ENCODE results near the gene NBEA.
A peak's percentile ranks its signal among the peaks of the same experiment; 100 is the strongest.

NBEA gene

DNA sequence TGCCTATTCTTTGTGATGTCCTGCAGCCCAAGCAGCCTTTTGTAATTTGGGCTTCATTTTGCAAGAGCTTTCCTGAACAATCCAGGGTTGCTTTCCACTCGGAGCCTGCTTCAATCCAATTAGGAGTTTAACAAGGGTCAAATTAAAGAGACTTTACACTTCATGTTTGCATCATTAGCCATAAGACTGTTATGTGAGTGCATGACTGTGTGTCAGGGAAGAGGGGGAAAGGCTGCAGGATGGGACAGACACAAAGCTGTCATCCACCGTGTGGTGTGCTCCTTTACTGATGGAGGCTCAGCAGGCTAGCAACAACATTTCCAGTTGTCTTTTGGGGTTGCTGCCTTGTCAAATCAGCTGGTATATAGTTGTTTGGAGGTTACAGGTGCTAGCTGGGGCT lies 558.1 kb downstream of the NBEA start:
- DNase-seq, result no peak
- Histone ChIP-seq H3K4me1 (peaks cover 30% of the 10 kb centered on the region), H3K9me3 (no peaks in the 10 kb centered on the region), H3K4me3 (ENCODE audit: low read depth, low read length) (no peak overlapping the region), H3K27me3 (no peaks in the 10 kb centered on the region), H3K36me3 (no peaks in the 10 kb centered on the region)
- TF ChIP-seq, protein P1, sequence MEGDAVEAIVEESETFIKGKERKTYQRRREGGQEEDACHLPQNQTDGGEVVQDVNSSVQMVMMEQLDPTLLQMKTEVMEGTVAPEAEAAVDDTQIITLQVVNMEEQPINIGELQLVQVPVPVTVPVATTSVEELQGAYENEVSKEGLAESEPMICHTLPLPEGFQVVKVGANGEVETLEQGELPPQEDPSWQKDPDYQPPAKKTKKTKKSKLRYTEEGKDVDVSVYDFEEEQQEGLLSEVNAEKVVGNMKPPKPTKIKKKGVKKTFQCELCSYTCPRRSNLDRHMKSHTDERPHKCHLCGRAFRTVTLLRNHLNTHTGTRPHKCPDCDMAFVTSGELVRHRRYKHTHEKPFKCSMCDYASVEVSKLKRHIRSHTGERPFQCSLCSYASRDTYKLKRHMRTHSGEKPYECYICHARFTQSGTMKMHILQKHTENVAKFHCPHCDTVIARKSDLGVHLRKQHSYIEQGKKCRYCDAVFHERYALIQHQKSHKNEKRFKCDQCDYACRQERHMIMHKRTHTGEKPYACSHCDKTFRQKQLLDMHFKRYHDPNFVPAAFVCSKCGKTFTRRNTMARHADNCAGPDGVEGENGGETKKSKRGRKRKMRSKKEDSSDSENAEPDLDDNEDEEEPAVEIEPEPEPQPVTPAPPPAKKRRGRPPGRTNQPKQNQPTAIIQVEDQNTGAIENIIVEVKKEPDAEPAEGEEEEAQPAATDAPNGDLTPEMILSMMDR (IDR thresholded peaks at IDR 0.05; ENCODE audit: low read depth, low read length), result no peak

DNA sequence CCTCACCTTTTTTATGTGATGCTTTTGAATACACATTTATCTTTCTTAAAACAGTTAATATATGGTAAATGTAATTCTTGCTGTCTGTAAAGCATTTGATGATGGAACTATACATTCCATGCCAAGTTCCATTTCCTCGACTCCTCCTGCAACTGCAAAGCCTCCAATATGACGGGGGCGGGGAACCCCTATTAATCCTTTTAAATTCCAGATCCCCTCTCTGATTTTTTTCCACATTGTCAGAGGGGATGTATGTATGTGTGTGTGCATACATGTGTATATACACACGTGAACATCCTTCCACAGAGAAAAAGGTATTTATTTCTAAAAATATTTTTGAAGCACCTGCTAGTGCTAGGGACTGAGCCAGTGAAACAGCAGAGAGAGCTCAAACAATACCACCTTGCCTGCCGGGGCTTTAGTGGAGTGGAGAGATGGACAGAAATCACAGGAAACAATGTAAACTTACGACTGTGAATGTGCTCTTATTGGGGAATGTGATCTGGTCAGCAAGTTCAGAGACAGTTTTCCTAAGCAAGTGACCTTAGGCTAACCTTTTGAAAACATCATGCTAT lies 559.7 kb downstream of the NBEA start:
- no peak for DNase-seq
- TF ChIP-seq, protein P1 (IDR thresholded peaks at IDR 0.05; ENCODE audit: low read depth, low read length), result no peak
- Histone ChIP-seq H3K36me3 (no peaks in the 10 kb centered on the region), H3K27me3 (no peaks in the 10 kb centered on the region), H3K9me3 (no peaks in the 10 kb centered on the region), H3K4me3 (ENCODE audit: low read depth, low read length) (peak overlapping the region; percentile 28), H3K4me1 (peaks cover 30% of the 10 kb centered on the region)

DNA sequence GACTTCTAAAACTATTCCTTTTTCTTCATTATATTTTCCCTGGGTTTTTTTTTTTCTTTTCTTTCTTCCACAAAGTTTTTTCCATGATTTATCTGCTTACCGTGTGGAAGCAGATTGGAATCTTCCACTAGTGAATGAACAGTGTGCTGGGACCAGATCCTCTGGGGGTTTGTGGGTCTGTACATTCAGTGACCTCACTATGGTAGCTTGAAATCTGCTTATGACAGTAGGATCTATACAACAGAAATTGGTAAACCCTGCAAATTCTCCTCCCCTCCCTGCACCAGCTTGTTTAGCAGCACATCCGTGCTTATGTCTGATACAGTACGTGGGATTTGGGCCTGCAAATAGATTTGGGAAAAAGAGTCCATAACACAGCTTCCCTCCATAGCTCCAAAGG lies 560.4 kb downstream of the NBEA start:
- Histone ChIP-seq H3K9me3 (no peaks in the 10 kb centered on the region), H3K27me3 (no peaks in the 10 kb centered on the region), H3K36me3 (no peaks in the 10 kb centered on the region), H3K4me3 (ENCODE audit: low read depth, low read length) (peak overlapping the region; percentile 28), H3K4me1 (peaks cover 30% of the 10 kb centered on the region)
- peak; percentile 61 for DNase-seq
- TF ChIP-seq, protein P1 (IDR thresholded peaks at IDR 0.05; ENCODE audit: low read depth, low read length), result no peak

DNA sequence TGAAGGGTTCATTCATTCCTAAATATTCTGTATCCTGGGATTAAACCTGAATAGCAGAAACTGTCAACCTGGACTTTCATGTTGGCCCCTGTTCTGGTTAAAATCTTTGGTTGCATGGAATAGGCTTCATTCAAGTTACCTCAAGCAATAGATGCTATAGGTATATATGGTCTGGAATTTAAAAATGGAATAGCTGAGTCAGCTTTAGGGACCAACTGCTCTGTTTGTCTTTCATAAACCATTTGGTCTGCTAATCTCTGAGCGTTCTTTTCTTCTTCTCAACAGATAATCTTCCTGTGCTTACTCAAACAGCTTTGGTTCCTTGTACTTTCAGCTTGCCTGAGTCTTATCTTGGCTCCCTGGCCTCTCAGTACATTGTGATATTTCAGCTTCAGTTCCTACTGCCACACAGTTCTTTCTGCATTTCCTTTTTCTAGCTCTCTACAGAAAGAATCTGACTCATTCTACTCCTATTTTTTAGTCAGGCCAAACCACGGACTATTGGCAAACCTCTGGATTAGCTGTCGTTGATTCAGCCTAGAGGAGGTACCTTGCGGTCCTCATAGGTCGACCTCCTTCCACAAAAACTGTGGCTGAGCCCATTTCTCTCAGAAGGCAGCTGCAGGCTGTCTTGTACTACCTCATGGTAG lies 570.3 kb downstream of the NBEA start:
- TF ChIP-seq, protein P1 (IDR thresholded peaks at IDR 0.05; ENCODE audit: low read depth, low read length), result no peak
- Histone ChIP-seq H3K9me3 (no peaks in the 10 kb centered on the region), H3K36me3 (peaks cover 3% of the 10 kb centered on the region; the same call in 1 of the 2 replicates), H3K27me3 (no peaks in the 10 kb centered on the region), H3K4me1 (peaks cover 17% of the 10 kb centered on the region), H3K4me3 (ENCODE audit: low read depth, low read length) (no peak overlapping the region)
- DNase-seq, result no peak

DNA sequence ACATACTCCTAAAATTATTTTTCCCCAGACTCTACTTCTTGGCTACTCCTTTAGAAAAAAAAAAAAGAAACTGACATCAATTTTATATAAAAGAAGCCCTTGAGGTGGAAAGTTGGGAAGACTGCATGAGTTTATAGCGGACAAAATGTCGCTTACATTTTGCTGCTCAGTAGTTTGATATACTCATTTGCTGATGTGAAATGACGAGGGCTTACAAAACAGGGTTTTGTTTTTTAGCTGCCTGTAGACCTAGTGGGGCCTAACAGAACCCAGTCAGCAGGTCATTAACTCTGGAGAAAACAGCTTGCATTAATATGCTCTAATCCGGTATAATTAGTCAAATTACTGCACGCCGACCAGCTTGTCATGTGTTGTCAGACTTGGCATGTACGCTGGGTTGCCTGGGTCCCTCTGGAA lies 572.0 kb downstream of the NBEA start:
- TF ChIP-seq, protein P1 (IDR thresholded peaks at IDR 0.05; ENCODE audit: low read depth, low read length), result no peak
- H3K4me3 ChIP-seq (ENCODE audit: low read depth, low read length), result no peak overlapping the region
- H3K4me1 ChIP-seq, result peaks cover 24% of the 10 kb centered on the region
- no peaks in the 10 kb centered on the region for H3K9me3 ChIP-seq
- peaks cover 3% of the 10 kb centered on the region; the same call in 1 of the 2 replicates for H3K36me3 ChIP-seq
- H3K27me3 ChIP-seq, result no peaks in the 10 kb centered on the region
- DNase-seq, result no peak

DNA sequence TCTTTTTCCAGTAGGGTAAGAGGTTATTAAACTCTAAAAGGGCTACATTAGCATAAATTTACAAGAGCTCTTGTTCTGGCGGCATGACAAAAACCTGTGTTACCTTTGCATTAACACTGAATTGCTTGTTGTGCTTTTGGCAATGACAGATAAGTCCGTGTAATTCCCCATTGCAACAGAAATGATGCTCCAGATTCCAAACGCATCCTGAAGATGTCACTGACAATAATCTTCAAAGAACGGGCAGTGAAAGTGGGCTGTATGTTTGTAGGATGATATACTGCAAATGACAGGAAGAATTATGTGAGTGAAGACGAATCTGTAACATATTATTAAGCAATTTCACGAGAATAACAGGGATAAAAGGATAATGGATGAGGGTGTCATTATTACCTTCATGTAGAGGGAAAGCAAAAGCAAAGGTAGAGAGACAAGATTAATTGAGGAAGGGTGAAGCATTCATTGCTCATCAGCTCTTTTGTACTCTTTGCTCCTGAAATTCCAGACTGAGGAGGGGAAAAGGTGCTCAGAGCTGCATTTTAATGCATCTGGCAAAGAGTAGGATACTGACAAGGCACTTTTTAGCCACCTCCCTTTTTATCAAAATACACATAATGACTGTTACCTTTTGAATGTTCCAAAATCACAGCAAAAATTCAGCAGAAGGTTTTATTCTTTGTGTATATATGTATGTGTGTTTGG lies 572.9 kb downstream of the NBEA start:
- Histone ChIP-seq H3K4me1 (peaks cover 24% of the 10 kb centered on the region), H3K36me3 (peaks cover 3% of the 10 kb centered on the region; the same call in 1 of the 2 replicates), H3K4me3 (ENCODE audit: low read depth, low read length) (peak overlapping the region; percentile 11), H3K27me3 (no peaks in the 10 kb centered on the region), H3K9me3 (no peaks in the 10 kb centered on the region)
- TF ChIP-seq, protein P1 (IDR thresholded peaks at IDR 0.05; ENCODE audit: low read depth, low read length), result no peak
- DNase-seq, result no peak
